K562 (cell line): ENCODE data around the gene GPX1. TPM values are rescaled to one million over a fixed set of nuclear protein-coding genes. Genes with fewer than 3 reads are reported as not detected.

Experiments
- ATAC-seq: fragments of 200-7000 bp; cut with Tn5 transposase; 3 replicates; pipeline ENCODE4 v1.9.1; 2020; ENCODE audit warnings: moderate library complexity
- BruUV-seq: library from RNA; stranded (reverse); fragments of 400-500 nt; replicated peaks from 2 replicates; lab custom pipeline; 2021; lab: Mats Ljungman, UMichigan
- CTCF ChIA-PET: fragments of 300-600 bp; formaldehyde crosslinking; extraction: SDS; loops from one replicate; lab custom pipeline; 2021; ENCODE audit warnings: low intra/inter-chr PET ratio; lab: Yijun Ruan, JAX
- POLR2A ChIA-PET: fragments of 300-600, 350-650 bp; sonication (Branson Sonifier 250); formaldehyde crosslinking; extraction: SDS; loops from one replicate; lab custom pipeline; 2021; ENCODE audit warnings: antibody characterized with exemption, inconsistent platforms; lab: Yijun Ruan, JAX
- DNase-seq, 4 experiments: peaks; one replicate each; pipeline versions ENCODE4 v3.0.0 to v3.0.0-alpha.2; 2011 to 2018; ENCODE audit warnings: low spot score in 3 of 4, mixed read lengths in 3 of 4; ENCODE audit errors: extremely low read depth in 1 of 4
- FAIRE-seq: peaks from 2 replicates; lab custom pipeline; 2011; peaks lifted over from hg19 to GRCh38; lab: Jason Lieb, UNC
- H2AFZ ChIP-seq: 2 replicates; pipeline ENCODE4 v1.6.0; 2011; ENCODE audit warnings: low read depth, low read length, control low read depth, inconsistent platforms
- H3K27ac ChIP-seq: fragments of 200-600 bp; 3 replicates; pipeline ENCODE4 v1.8.0; 2011; ENCODE audit warnings: low read depth, mild to moderate bottlenecking, control low read depth, inconsistent platforms, low read length, moderate library complexity, mixed read lengths; ENCODE audit errors: extremely low read depth
- H3K27me3 ChIP-seq, 2 experiments: fragments of 300-600 bp in 1 of 2; 2 replicates in 1 of 2; 3 replicates in 1 of 2; pipeline versions ENCODE4 v1.6.0 to v1.8.0; 2011; ENCODE audit warnings: inconsistent platforms in 2 of 2, low read length in 2 of 2, mild to moderate bottlenecking in 1 of 2, mixed read lengths in 1 of 2, moderate library complexity in 1 of 2; ENCODE audit not compliant: control insufficient read depth in 2 of 2, insufficient read depth in 2 of 2
- H3K36me3 ChIP-seq: fragments of 300-600 bp; 3 replicates; pipeline ENCODE4 v1.8.0; 2011; ENCODE audit warnings: mild to moderate bottlenecking, low read length, inconsistent platforms; ENCODE audit not compliant: control insufficient read depth, insufficient read depth
- H3K4me1 ChIP-seq, 2 experiments: fragments of 200-600 bp in 1 of 2; replicated peaks in 1 of 2; 2 replicates in 1 of 2; 3 replicates in 1 of 2; pipeline versions ENCODE4 v1.5.1 to v1.8.0; 2011; ENCODE audit warnings: inconsistent platforms in 2 of 2, low read length in 2 of 2, mild to moderate bottlenecking in 1 of 2, mixed read lengths in 1 of 2, moderate library complexity in 1 of 2; ENCODE audit not compliant: control insufficient read depth in 2 of 2, insufficient read depth in 2 of 2
- H3K4me2 ChIP-seq: 2 replicates; pipeline ENCODE4 v1.6.1; 2011; ENCODE audit warnings: low read length, control low read depth, inconsistent platforms, mixed read lengths; ENCODE audit not compliant: insufficient read depth
- H3K4me3 ChIP-seq: fragments of 200-600 bp; sonication (generic), shearing (Covaris generic); 2 replicates; pipeline ENCODE4 v1.5.1; 2016; ENCODE audit warnings: control low read depth, inconsistent platforms
- H3K79me2 ChIP-seq: fragments of 200-600 bp; 3 replicates; pipeline ENCODE4 v1.8.0; 2011; ENCODE audit warnings: low read length, inconsistent platforms; ENCODE audit not compliant: control insufficient read depth, insufficient read depth
- H3K9ac ChIP-seq, 2 experiments: 2 replicates each; pipeline versions ENCODE4 v1.6.0 to v1.6.1; 2011; ENCODE audit warnings: low read depth in 2 of 2, low read length in 2 of 2, control low read depth in 1 of 2, inconsistent platforms in 1 of 2, mild to moderate bottlenecking in 1 of 2, mixed read lengths in 1 of 2; ENCODE audit not compliant: insufficient read depth in 1 of 2
- H3K9me1 ChIP-seq: one replicate; pipeline ENCODE4 v1.6.0; 2011; ENCODE audit warnings: inconsistent platforms, mild to moderate bottlenecking, low read length, moderate library complexity; ENCODE audit not compliant: control insufficient read depth, insufficient read depth
- H3K9me3 ChIP-seq: replicated peaks from 2 replicates; pipeline ENCODE4 v1.5.1; 2011; ENCODE audit warnings: low read depth, low read length, inconsistent platforms; ENCODE audit not compliant: control insufficient read depth, insufficient read depth
- H4K20me1 ChIP-seq: replicated peaks from 2 replicates; pipeline ENCODE4 v1.6.1; 2011; ENCODE audit warnings: low read length, inconsistent platforms, mixed read lengths; ENCODE audit not compliant: control insufficient read depth, insufficient read depth
- ARID3B ChIP-seq: fragments of 250-450 bp; sonication (Bioruptor Pico); IDR thresholded peaks from 2 replicates; pipeline ENCODE4 v1.4.0; 2020; ENCODE audit warnings: borderline replicate concordance
- C11orf30 ChIP-seq: fragments of 450-650 bp; IDR thresholded peaks from 2 replicates; pipeline ENCODE4 v1.6.1; 2016; ENCODE audit warnings: low read depth, mild to moderate bottlenecking
- HMBOX1 ChIP-seq: sonication (generic); IDR thresholded peaks from 2 replicates; pipeline ENCODE4 v1.6.1; 2016
- KAT7 ChIP-seq: sonication (generic); formaldehyde crosslinking; IDR thresholded peaks from 2 replicates; pipeline ENCODE4 v1.8.0; 2022; ENCODE audit warnings: missing genetic modification reagents, mild to moderate bottlenecking, borderline replicate concordance
- MAFF ChIP-seq: IDR thresholded peaks from 2 replicates; pipeline ENCODE4 v1.6.1; 2012; ENCODE audit warnings: low read length, improper control_type of control experiment
- MAFG ChIP-seq: fragments of 450-650 bp; conservative IDR thresholded peaks from 2 replicates; pipeline ENCODE4 v1.6.1; 2016; ENCODE audit warnings: missing genetic modification characterization, missing compliant biosample characterization
- SMAD1 ChIP-seq: fragments of 150-350 bp; IDR thresholded peaks from 2 replicates; pipeline ENCODE4 v1.6.1; 2014; ENCODE audit warnings: low read length, low read depth; ENCODE audit not compliant: partially characterized antibody
- ZNF124 ChIP-seq: sonication (generic); formaldehyde crosslinking; IDR thresholded peaks from 2 replicates; pipeline ENCODE4 v1.8.1; 2022; ENCODE audit warnings: missing genetic modification reagents
- ZNF133 ChIP-seq: fragments of 250-450 bp; sonication (Bioruptor Pico); IDR thresholded peaks from 2 replicates; pipeline ENCODE4 v1.4.0; 2020; ENCODE audit warnings: mild to moderate bottlenecking
- ZNF316 ChIP-seq: fragments of 450-650 bp; IDR thresholded peaks from 2 replicates; pipeline ENCODE4 v1.6.1; 2016
- WGBS: fragments of 100-300 bp; shearing (Covaris generic); methylation state at CpG from one replicate; pipeline ENCODE4 v1.1.6; 2016; ENCODE audit warnings: low coverage, mixed read lengths; ENCODE audit not compliant: insufficient coverage; ENCODE audit errors: missing lambda C conversion rate; 5-methylcytosine and 5-hydroxymethylcytosine counted together
- in situ Hi-C: fragments of 300-500 bp; cut with MboI; formaldehyde crosslinking; loops from 4 replicates; pipeline ENCODE4 v1.15.0; 2018; ENCODE audit warnings: inconsistent platforms, mixed read lengths
- intact Hi-C: fragments of 100-400 bp; cut with micrococcal nuclease; formaldehyde crosslinking; loops from 2 replicates; pipeline ENCODE4 v1.14.2; 2022
- polyA plus RNA-seq, 8 experiments: library from polyadenylated mRNA; depleted of rRNA in 4 of 8; stranded (reverse) in 5 of 8; unstranded in 3 of 8; fragments of >200 nt; fragmentation: Nextera tagmentation in 2 of 8; fragmentation: Illumina TruSeq in 1 of 8; extraction: Ambion mirVana in 2 of 8; extraction: Trizol in 1 of 8; gene quantifications; 2 replicates each; pipeline versions ENCODE4 v1.2.1 to v1.2.3, GENCODE V29; 2011 to 2014; ENCODE audit warnings: inconsistent platforms in 1 of 8, missing spikeins in 1 of 8
- total RNA-seq, 7 experiments: library from RNA; depleted of rRNA in 6 of 7; stranded (reverse); fragments of >200 nt in 6 of 7; fragmentation: Illumina TruSeq in 2 of 7; extraction: Trizol in 2 of 7; gene quantifications; 2 replicates each; pipeline versions ENCODE4 v1.2.1 to v1.2.3, GENCODE V29; 2011 to 2021; ENCODE audit warnings: low replicate concordance in 1 of 7

GPX1 gene
- total and polyA plus RNA-seq, 9 of the 15 experiments (the other 6 are each of a cell fraction or from before 2014, with no cell fraction given), result 0.08 to 1.3 (median 0.21) TPM; not detected in 5

GRCh38 chr3:49385617-49386016 lies 27.5 kb upstream of the GPX1 start:
- H3K9me1 ChIP-seq, result no peaks in the 10 kb centered on the region
- H3K36me3 ChIP-seq, result peaks cover 8% of the 10 kb centered on the region; the same call in 2 of the 3 replicates
- no peaks in the 10 kb centered on the region for H3K27me3 ChIP-seq
- no TSS peak for BruUV-seq
- H3K79me2 ChIP-seq, result peaks cover 91% of the 10 kb centered on the region
- intact Hi-C loops, result no loop called here
- TF ChIP-seq ARID3B (CRISPR knock-in tag) (no peak), KAT7 (CRISPR knock-in tag) (no peak), MAFG (tag) (0 out of 2 replicates have a peak, but pooled peaks have one; percentile 22), ZNF133 (no peak), SMAD1 (no peak), MAFF (peak; percentile 30; the same call in 1 of the 2 replicates), HMBOX1 (no peak), C11orf30 (peak; percentile 59; the same call in 1 of the 2 replicates), ZNF124 (CRISPR knock-in tag) (no peak), ZNF316 (peak; percentile 69)
- TF ChIP-seq, all 486 proteins: peak for 4
- POLR2A ChIA-PET, result no interaction called here
- WGBS, result 91% methylated on average over 1 of the region's 1 CpG
- no peak for FAIRE-seq
- no peak overlapping the region for H3K9ac ChIP-seq
- no peak for ATAC-seq
- H3K4me2 ChIP-seq, result no peak overlapping the region
- H3K9me3 ChIP-seq, result no peaks in the 10 kb centered on the region
- no peak overlapping the region for H3K4me3 ChIP-seq
- H4K20me1 ChIP-seq, result peaks cover 18% of the 10 kb centered on the region
- no peak overlapping the region for H3K27ac ChIP-seq
- H2AFZ ChIP-seq, result no peak overlapping the region
- CTCF ChIA-PET, result no interaction called here
- in situ Hi-C loops, result no loop called here
- DNase-seq, result no peak
- H3K4me1 ChIP-seq, result peaks cover 6 to 15% of the 10 kb centered on the region in 2 experiments; a peak in 4 of 5 replicates
